K562 (cell line): ENCODE data around the gene MARK3. TPM values are rescaled to one million over a fixed set of nuclear protein-coding genes. Genes with fewer than 3 reads are reported as not detected.

ENCODE experiments used
- ATAC-seq: fragments of 200-7000 bp; cut with Tn5 transposase; 3 replicates; pipeline ENCODE4 v1.9.1; 2020; ENCODE audit warnings: moderate library complexity
- BruUV-seq: library from RNA; stranded (reverse); fragments of 400-500 nt; replicated peaks from 2 replicates; lab custom pipeline; 2021; lab: Mats Ljungman, UMichigan
- CTCF ChIA-PET: fragments of 300-600 bp; formaldehyde crosslinking; extraction: SDS; loops from one replicate; lab custom pipeline; 2021; ENCODE audit warnings: low intra/inter-chr PET ratio; lab: Yijun Ruan, JAX
- POLR2A ChIA-PET: fragments of 300-600, 350-650 bp; sonication (Branson Sonifier 250); formaldehyde crosslinking; extraction: SDS; loops from one replicate; lab custom pipeline; 2021; ENCODE audit warnings: antibody characterized with exemption, inconsistent platforms; lab: Yijun Ruan, JAX
- DNase-seq, 4 experiments: peaks; one replicate each; pipeline versions ENCODE4 v3.0.0 to v3.0.0-alpha.2; 2011 to 2018; ENCODE audit warnings: low spot score in 3 of 4, mixed read lengths in 3 of 4; ENCODE audit errors: extremely low read depth in 1 of 4
- FAIRE-seq: peaks from 2 replicates; lab custom pipeline; 2011; peaks lifted over from hg19 to GRCh38; lab: Jason Lieb, UNC
- H2AFZ ChIP-seq: 2 replicates; pipeline ENCODE4 v1.6.0; 2011; ENCODE audit warnings: low read depth, low read length, control low read depth, inconsistent platforms
- H3K27ac ChIP-seq: fragments of 200-600 bp; 3 replicates; pipeline ENCODE4 v1.8.0; 2011; ENCODE audit warnings: low read depth, mild to moderate bottlenecking, control low read depth, inconsistent platforms, low read length, moderate library complexity, mixed read lengths; ENCODE audit errors: extremely low read depth
- H3K27me3 ChIP-seq, 2 experiments: fragments of 300-600 bp in 1 of 2; 2 replicates in 1 of 2; 3 replicates in 1 of 2; pipeline versions ENCODE4 v1.6.0 to v1.8.0; 2011; ENCODE audit warnings: inconsistent platforms in 2 of 2, low read length in 2 of 2, mild to moderate bottlenecking in 1 of 2, mixed read lengths in 1 of 2, moderate library complexity in 1 of 2; ENCODE audit not compliant: control insufficient read depth in 2 of 2, insufficient read depth in 2 of 2
- H3K36me3 ChIP-seq: fragments of 300-600 bp; 3 replicates; pipeline ENCODE4 v1.8.0; 2011; ENCODE audit warnings: mild to moderate bottlenecking, low read length, inconsistent platforms; ENCODE audit not compliant: control insufficient read depth, insufficient read depth
- H3K4me1 ChIP-seq, 2 experiments: fragments of 200-600 bp in 1 of 2; replicated peaks in 1 of 2; 2 replicates in 1 of 2; 3 replicates in 1 of 2; pipeline versions ENCODE4 v1.5.1 to v1.8.0; 2011; ENCODE audit warnings: inconsistent platforms in 2 of 2, low read length in 2 of 2, mild to moderate bottlenecking in 1 of 2, mixed read lengths in 1 of 2, moderate library complexity in 1 of 2; ENCODE audit not compliant: control insufficient read depth in 2 of 2, insufficient read depth in 2 of 2
- H3K4me2 ChIP-seq: 2 replicates; pipeline ENCODE4 v1.6.1; 2011; ENCODE audit warnings: low read length, control low read depth, inconsistent platforms, mixed read lengths; ENCODE audit not compliant: insufficient read depth
- H3K4me3 ChIP-seq: fragments of 200-600 bp; sonication (generic), shearing (Covaris generic); 2 replicates; pipeline ENCODE4 v1.5.1; 2016; ENCODE audit warnings: control low read depth, inconsistent platforms
- H3K79me2 ChIP-seq: fragments of 200-600 bp; 3 replicates; pipeline ENCODE4 v1.8.0; 2011; ENCODE audit warnings: low read length, inconsistent platforms; ENCODE audit not compliant: control insufficient read depth, insufficient read depth
- H3K9ac ChIP-seq, 2 experiments: 2 replicates each; pipeline versions ENCODE4 v1.6.0 to v1.6.1; 2011; ENCODE audit warnings: low read depth in 2 of 2, low read length in 2 of 2, control low read depth in 1 of 2, inconsistent platforms in 1 of 2, mild to moderate bottlenecking in 1 of 2, mixed read lengths in 1 of 2; ENCODE audit not compliant: insufficient read depth in 1 of 2
- H3K9me1 ChIP-seq: one replicate; pipeline ENCODE4 v1.6.0; 2011; ENCODE audit warnings: inconsistent platforms, mild to moderate bottlenecking, low read length, moderate library complexity; ENCODE audit not compliant: control insufficient read depth, insufficient read depth
- H3K9me3 ChIP-seq: replicated peaks from 2 replicates; pipeline ENCODE4 v1.5.1; 2011; ENCODE audit warnings: low read depth, low read length, inconsistent platforms; ENCODE audit not compliant: control insufficient read depth, insufficient read depth
- H4K20me1 ChIP-seq: replicated peaks from 2 replicates; pipeline ENCODE4 v1.6.1; 2011; ENCODE audit warnings: low read length, inconsistent platforms, mixed read lengths; ENCODE audit not compliant: control insufficient read depth, insufficient read depth
- ATF7 ChIP-seq: fragments of 450-650 bp; IDR thresholded peaks from 2 replicates; pipeline ENCODE4 v1.7.1; 2014; ENCODE audit warnings: mild to moderate bottlenecking, moderate library complexity
- BHLHE40 ChIP-seq: IDR thresholded peaks from 2 replicates; pipeline ENCODE4 v1.6.1; 2011; ENCODE audit warnings: low read length, improper control_type of control experiment
- CCAR2 ChIP-seq: fragments of 200-400 bp; formaldehyde crosslinking; IDR thresholded peaks from 2 replicates; pipeline ENCODE4 v1.6.1; 2017; ENCODE audit warnings: mild to moderate bottlenecking, low read depth, low read length
- DIDO1 ChIP-seq: fragments of 450-650 bp; IDR thresholded peaks from 2 replicates; pipeline ENCODE4 v1.6.1; 2016; ENCODE audit warnings: low read depth, missing biosample characterization, missing genetic modification characterization
- DPF2 ChIP-seq: fragments of 450-650 bp; IDR thresholded peaks from 2 replicates; pipeline ENCODE4 v1.6.1; 2016
- EWSR1 ChIP-seq: fragments of 450-650 bp; IDR thresholded peaks from 2 replicates; pipeline ENCODE4 v1.6.1; 2018; ENCODE audit warnings: borderline replicate concordance, mild to moderate bottlenecking, low read depth, moderate library complexity; ENCODE audit not compliant: partially characterized antibody
- HLTF ChIP-seq: fragments of 450-650 bp; IDR thresholded peaks from 2 replicates; pipeline ENCODE4 v1.6.1; 2016
- NCOR1 ChIP-seq: fragments of 450-650 bp; IDR thresholded peaks from 2 replicates; pipeline ENCODE4 v1.6.1; 2016; ENCODE audit warnings: mild to moderate bottlenecking, moderate library complexity
- PTTG1 ChIP-seq: fragments of 450-650 bp; IDR thresholded peaks from 2 replicates; pipeline ENCODE4 v1.6.1; 2016; ENCODE audit warnings: low read depth, mild to moderate bottlenecking, missing genetic modification characterization, missing compliant biosample characterization
- RAD51 ChIP-seq: fragments of 450-650 bp; IDR thresholded peaks from 2 replicates; pipeline ENCODE4 v1.7.1; 2016; ENCODE audit warnings: low read depth, mild to moderate bottlenecking, borderline replicate concordance
- SIX5 ChIP-seq, 2 experiments: IDR thresholded peaks; 2 replicates each; pipeline ENCODE4 v1.6.1; 2011; ENCODE audit warnings: low read length in 2 of 2, borderline replicate concordance in 1 of 2, low read depth in 1 of 2, mild to moderate bottlenecking in 1 of 2, moderate library complexity in 1 of 2; ENCODE audit not compliant: insufficient read depth in 1 of 2
- SREBF1 ChIP-seq: fragments of 150-350 bp; IDR thresholded peaks from 2 replicates; pipeline ENCODE4 v1.6.1; 2014; ENCODE audit warnings: antibody characterized with exemption, low read depth, low read length, borderline replicate concordance
- TAF1 ChIP-seq: IDR thresholded peaks from 2 replicates; pipeline ENCODE4 v1.6.1; 2011; ENCODE audit warnings: mild to moderate bottlenecking, low read length, moderate library complexity; ENCODE audit not compliant: insufficient read depth, control insufficient read depth, severe bottlenecking; ENCODE audit errors: extremely low read depth
- ZBTB43 ChIP-seq: sonication (generic); formaldehyde crosslinking; IDR thresholded peaks from 2 replicates; pipeline ENCODE4 v1.8.0; 2023; ENCODE audit warnings: mild to moderate bottlenecking, missing genetic modification reagents
- ZBTB8A ChIP-seq: fragments of 450-650 bp; IDR thresholded peaks from 2 replicates; pipeline ENCODE4 v1.6.1; 2018; ENCODE audit warnings: mild to moderate bottlenecking, moderate library complexity; ENCODE audit not compliant: partially characterized antibody
- ZNF253 ChIP-seq: fragments of 250-450 bp; sonication (Bioruptor Pico); conservative IDR thresholded peaks from 2 replicates; pipeline ENCODE4 v1.6.1; 2021; ENCODE audit warnings: mild to moderate bottlenecking
- ZNF449 ChIP-seq: fragments of 250-450 bp; sonication (Bioruptor Pico); IDR thresholded peaks from 2 replicates; pipeline ENCODE4 v1.8.0; 2022; ENCODE audit warnings: moderate library complexity, mild to moderate bottlenecking, inconsistent platforms
- ZZZ3 ChIP-seq: fragments of 450-650 bp; IDR thresholded peaks from 2 replicates; pipeline ENCODE4 v1.6.1; 2016; ENCODE audit warnings: antibody characterized with exemption, mild to moderate bottlenecking, moderate library complexity
- WGBS: fragments of 100-300 bp; shearing (Covaris generic); methylation state at CpG from one replicate; pipeline ENCODE4 v1.1.6; 2016; ENCODE audit warnings: low coverage, mixed read lengths; ENCODE audit not compliant: insufficient coverage; ENCODE audit errors: missing lambda C conversion rate; 5-methylcytosine and 5-hydroxymethylcytosine counted together
- in situ Hi-C: fragments of 300-500 bp; cut with MboI; formaldehyde crosslinking; loops from 4 replicates; pipeline ENCODE4 v1.15.0; 2018; ENCODE audit warnings: inconsistent platforms, mixed read lengths
- intact Hi-C: fragments of 100-400 bp; cut with micrococcal nuclease; formaldehyde crosslinking; loops from 2 replicates; pipeline ENCODE4 v1.14.2; 2022
- polyA plus RNA-seq, 8 experiments: library from polyadenylated mRNA; depleted of rRNA in 4 of 8; stranded (reverse) in 5 of 8; unstranded in 3 of 8; fragments of >200 nt; fragmentation: Nextera tagmentation in 2 of 8; fragmentation: Illumina TruSeq in 1 of 8; extraction: Ambion mirVana in 2 of 8; extraction: Trizol in 1 of 8; gene quantifications; 2 replicates each; pipeline versions ENCODE4 v1.2.1 to v1.2.3, GENCODE V29; 2011 to 2014; ENCODE audit warnings: inconsistent platforms in 1 of 8, missing spikeins in 1 of 8
- total RNA-seq, 7 experiments: library from RNA; depleted of rRNA in 6 of 7; stranded (reverse); fragments of >200 nt in 6 of 7; fragmentation: Illumina TruSeq in 2 of 7; extraction: Trizol in 2 of 7; gene quantifications; 2 replicates each; pipeline versions ENCODE4 v1.2.1 to v1.2.3, GENCODE V29; 2011 to 2021; ENCODE audit warnings: low replicate concordance in 1 of 7

Gene MARK3
- total and polyA plus RNA-seq, 9 of the 15 experiments (the other 6 are each of a cell fraction or from before 2014, with no cell fraction given) = 10.1 to 68.7 (median 56.3) TPM

- no peak for TF ChIP-seq ATF7
- TF ChIP-seq, all 486 proteins: peak for 0
These were observed 158.6 kb downstream of the MARK3 start (continued) for GRCh38 chr14:103543721-103544387.

GRCh38 chr14:103544388-103545218, 159.4 kb downstream of the MARK3 start:
- TF ChIP-seq ZBTB43 (CRISPR knock-in tag) (no peak), ZNF449 (CRISPR knock-in tag) (no peak), NCOR1 (no peak), RAD51 (no peak), DPF2 (no peak), TAF1 (no peak), CCAR2 (no peak), SIX5 (IDR thresholded peaks at IDR 0.05; ENCODE audit: borderline replicate concordance in 1 of 2, insufficient read depth in 1 of 2, low read depth in 1 of 2, low read length in 2 of 2) (no peak), ZZZ3 (no peak), HLTF (no peak), ZNF253 (CRISPR knock-in tag) (no peak), EWSR1 (no peak), PTTG1 (no peak), BHLHE40 (no peak), ZBTB8A (no peak), DIDO1 (tag) (no peak), SREBF1 (no peak)
- no peaks in the 10 kb centered on the region for H3K27me3 ChIP-seq
- H3K9me3 ChIP-seq = no peaks in the 10 kb centered on the region
- intact Hi-C loops (loop anchor here (5.0 to 10.0 kb wide), 2 partner anchors 42 to 470 kb away; no protein-coding TSS in a partner anchor), in situ Hi-C loops (no loop called here)
- BruUV-seq = no TSS peak
- H3K9me1 ChIP-seq = no peaks in the 10 kb centered on the region
- DNase-seq (no peak), ATAC-seq (no peak), FAIRE-seq (no peak)
- no peak overlapping the region for H3K27ac ChIP-seq
- no peak overlapping the region for H2AFZ ChIP-seq
- H4K20me1 ChIP-seq = peaks cover 7% of the 10 kb centered on the region; the same call in 1 of the 2 replicates
- peaks cover 0 to 86% of the 10 kb centered on the region in 2 experiments; a peak in 2 of 5 replicates for H3K4me1 ChIP-seq
- ChIA-PET POLR2A (interaction anchor here (0.7 to 2.1 kb wide), 2 partner anchors 25 to 34 kb away, joined by 3 to 8 read pairs; no protein-coding TSS in a partner anchor), CTCF (no interaction called here)
- no peak overlapping the region for H3K4me2 ChIP-seq
- WGBS = 69% methylated on average over 12 of the region's 35 CpGs
- no peaks in the 10 kb centered on the region for H3K36me3 ChIP-seq
- H3K79me2 ChIP-seq = no peaks in the 10 kb centered on the region
- no peak overlapping the region for H3K4me3 ChIP-seq
- H3K9ac ChIP-seq = no peak overlapping the region; a peak in 1 of 4 replicates
